Uterus (tissue), 4 donors: ENCODE measurements around the gene ARHGEF17. TPM values are rescaled to one million over a fixed set of nuclear protein-coding genes. Genes with fewer than 3 reads are reported as not detected.

Experiments used
- DNase-seq, 2 donors: peaks; one replicate each; pipeline ENCODE4 v3.0.0-alpha.2; 2019 to 2020
- H3K27ac ChIP-seq, 2 donors: fragments of 200-600 bp; sonication (generic); 1 replicate in 1 of 2; 2 replicates in 1 of 2; pipeline ENCODE4 v1.5.1; 2016 to 2018
- H3K27me3 ChIP-seq, 2 donors: fragments of 200-600 bp; sonication (generic); one replicate each; pipeline ENCODE4 v1.5.1; 2018 to 2019; ENCODE audit warnings: control low read depth in 1 of 2
- H3K36me3 ChIP-seq, 2 donors: fragments of 200-600 bp; sonication (generic); one replicate each; pipeline ENCODE4 v1.5.1; 2019; ENCODE audit warnings: control low read depth in 1 of 2
- H3K4me1 ChIP-seq, 2 donors: fragments of 200-600 bp; sonication (generic); one replicate each; pipeline ENCODE4 v1.5.1; 2018 to 2019; ENCODE audit warnings: control low read depth in 1 of 2
- H3K4me3 ChIP-seq, 2 donors: fragments of 200-600 bp; sonication (generic); 1 replicate in 1 of 2; 2 replicates in 1 of 2; pipeline ENCODE4 v1.5.1; 2018 to 2019; ENCODE audit warnings: mild to moderate bottlenecking in 1 of 2
- H3K9me3 ChIP-seq, 2 donors: fragments of 200-600 bp; sonication (generic); one replicate each; pipeline ENCODE4 v1.5.1; 2019; ENCODE audit warnings: control low read depth in 1 of 2
- CTCF ChIP-seq, 4 experiments: fragments of 200-600 bp in 2 of 4; fragments of 450-650 bp in 2 of 4; sonication (generic) in 2 of 4; IDR thresholded peaks; one replicate each; pipeline ENCODE4 v1.5.1; 2016 to 2019; ENCODE audit warnings: antibody characterized with exemption in 4 of 4, mild to moderate bottlenecking in 2 of 4, moderate library complexity in 1 of 4
- POLR2A ChIP-seq, 2 donors: fragments of 450-650 bp; IDR thresholded peaks; one replicate each; pipeline ENCODE4 v1.6.1; 2016; ENCODE audit warnings: antibody characterized with exemption in 2 of 2, mild to moderate bottlenecking in 1 of 2, moderate library complexity in 1 of 2
- intact Hi-C: fragments of 100-400 bp; cut with DNase I; formaldehyde crosslinking; loops from one replicate; pipeline ENCODE4 v1.15.1; 2023; ENCODE audit warnings: low total_unique reads
- total RNA-seq, 4 donors: library from RNA; depleted of rRNA in 3 of 4; stranded (reverse); fragments of >200 nt in 3 of 4; gene quantifications; one replicate each; pipeline versions ENCODE4 v1.1.0 to v1.2.4, GENCODE V29; 2014 to 2023
- donor health status: DM: yes; HTN: yes; CAD: no.

Gene ARHGEF17
- total RNA-seq, 4 donors from 2014 or later: 17.9 to 174 (median 58.6) TPM

GRCh38 chr11:73307323-73308002, 613 bp upstream of the ARHGEF17 start:
- Histone ChIP-seq H3K4me3 (peak overlapping the region; percentile 37 to 46), H3K27ac (peak overlapping the region; percentile 91 to 93), H3K4me1 (no peaks in the 10 kb centered on the region), H3K36me3 (no peaks in the 10 kb centered on the region), H3K27me3 (no peaks in the 10 kb centered on the region), H3K9me3 (no peaks in the 10 kb centered on the region)
- TF ChIP-seq CTCF (IDR thresholded peaks at IDR 0.05): peak; percentile 93 to 98 (median 96)
- peak; percentile 38 to 52 for TF ChIP-seq POLR2A (IDR thresholded peaks at IDR 0.05)
- intact Hi-C loops: no loop called here
- DNase-seq: peak; percentile 100

- H3K36me3 ChIP-seq: no peaks in the 10 kb centered on the region
- peaks cover 0 to 6% of the 10 kb centered on the region in 2 donors for H3K4me1 ChIP-seq
- intact Hi-C loops: no loop called here
- no peaks in the 10 kb centered on the region for H3K9me3 ChIP-seq
- peak overlapping the region; percentile 37 to 46 for H3K4me3 ChIP-seq
- no peaks in the 10 kb centered on the region for H3K27me3 ChIP-seq
- peak; percentile 86 to 90 for DNase-seq
- peak overlapping the region; percentile 91 to 93 for H3K27ac ChIP-seq
- TF ChIP-seq CTCF (IDR thresholded peaks at IDR 0.05) (peak in 1 of 4 experiments; percentile 12), POLR2A (IDR thresholded peaks at IDR 0.05) (peak; percentile 55 to 74)
These were observed 1.2 kb downstream of the ARHGEF17 start for GRCh38 chr11:73308961-73309919.

- H3K27ac ChIP-seq: peak overlapping the region; percentile 91 to 93
- H3K27me3 ChIP-seq: no peaks in the 10 kb centered on the region
- DNase-seq: peak in 1 of 2 donors; percentile 56
- TF ChIP-seq CTCF (IDR thresholded peaks at IDR 0.05) (no peak), POLR2A (IDR thresholded peaks at IDR 0.05) (no peak)
- H3K36me3 ChIP-seq: no peaks in the 10 kb centered on the region
- peak overlapping the region; percentile 37 to 46 for H3K4me3 ChIP-seq
- peaks cover 0 to 8% of the 10 kb centered on the region in 2 donors for H3K4me1 ChIP-seq
- intact Hi-C loops: no loop called here
- H3K9me3 ChIP-seq: no peaks in the 10 kb centered on the region
These were observed 2.0 kb downstream of the ARHGEF17 start for GRCh38 chr11:73310076-73310475.

GRCh38 chr11:73310661-73311393, 2.8 kb downstream of the ARHGEF17 start:
- peak overlapping the region; percentile 91 to 93 for H3K27ac ChIP-seq
- H3K4me3 ChIP-seq: peak overlapping the region; percentile 37 to 46
- no peaks in the 10 kb centered on the region for H3K36me3 ChIP-seq
- TF ChIP-seq POLR2A (IDR thresholded peaks at IDR 0.05) (no peak), CTCF (IDR thresholded peaks at IDR 0.05) (no peak)
- no peaks in the 10 kb centered on the region for H3K9me3 ChIP-seq
- intact Hi-C loops: no loop called here
- H3K4me1 ChIP-seq: peaks cover 0 to 8% of the 10 kb centered on the region in 2 donors
- no peaks in the 10 kb centered on the region for H3K27me3 ChIP-seq
- DNase-seq: no peak
